Renal pelvis (tissue), 3 donors: ENCODE measurements around the gene TMEM117. TPM values are rescaled to one million over a fixed set of nuclear protein-coding genes. Genes with fewer than 3 reads are reported as not detected.

Source experiments
- polyA plus RNA-seq, 3 donors: library from polyadenylated mRNA; unstranded; fragments of 120-200 nt; gene quantifications; one replicate each; pipeline ENCODE4 v1.2.1, GENCODE V29; 2013; ENCODE audit not compliant: insufficient read length in 3 of 3

Gene TMEM117
- polyA plus RNA-seq, 3 donors: 9.1 to 12.7 (median 12.7) TPM

Other genes starting within 250 kb of the TMEM117 start
- 10 to 100 TPM in 2 of 3 donors, 1 to 10 TPM in 1; 9.7 to 13.1 (median 12.8) TPM for gene PUS7L, start 77.3 kb upstream of the TMEM117 start, polyA plus RNA-seq
- gene IRAK4, start 77.1 kb upstream of the TMEM117 start, polyA plus RNA-seq: 10 to 100 TPM; 11.2 to 19.5 (median 15.9) TPM
- gene TWF1, start 29.8 kb upstream of the TMEM117 start, polyA plus RNA-seq: 10 to 100 TPM; 67.0 to 71.5 (median 70.0) TPM